Spinal cord (tissue), 10 donors: ENCODE results near the gene THEM4. TPM values are rescaled to one million over a fixed set of nuclear protein-coding genes. Genes with fewer than 3 reads are reported as not detected.

Source experiments
- DNase-seq, 6 donors: peaks; one replicate each; pipeline versions ENCODE4 v3.0.0 to v3.0.0-alpha.2; 2013 to 2015; ENCODE audit warnings: low spot score in 6 of 6, low read depth in 4 of 6
- H3K27ac ChIP-seq: one replicate; pipeline ENCODE4 v1.5.1; 2013; ENCODE audit warnings: low read depth, low read length, control low read depth
- H3K27me3 ChIP-seq: one replicate; pipeline ENCODE4 v1.6.1; 2013; ENCODE audit warnings: low read length; ENCODE audit not compliant: control insufficient read depth, insufficient read depth
- H3K36me3 ChIP-seq: one replicate; pipeline ENCODE4 v1.6.1; 2013; ENCODE audit warnings: low read length; ENCODE audit not compliant: control insufficient read depth, insufficient read depth
- H3K4me1 ChIP-seq: one replicate; pipeline ENCODE4 v1.6.1; 2013; ENCODE audit warnings: low read length; ENCODE audit not compliant: control insufficient read depth, insufficient read depth
- H3K4me3 ChIP-seq: one replicate; pipeline ENCODE4 v1.5.1; 2013; ENCODE audit warnings: low read depth, low read length, control low read depth
- H3K9me3 ChIP-seq: one replicate; pipeline ENCODE4 v1.6.1; 2013; ENCODE audit warnings: low read length; ENCODE audit not compliant: control insufficient read depth, insufficient read depth
- WGBS: methylation state at CpG from one replicate; pipeline ENCODE4 v1.1.5; 2013; ENCODE audit warnings: missing lambda C conversion rate; ENCODE audit not compliant: insufficient coverage; 5-methylcytosine and 5-hydroxymethylcytosine counted together
- polyA plus RNA-seq, 2 donors: library from polyadenylated mRNA; unstranded; fragments of 120-200 nt; gene quantifications; one replicate each; pipeline ENCODE4 v1.2.1, GENCODE V29; 2013; ENCODE audit not compliant: insufficient read length in 2 of 2
- total RNA-seq, 2 donors: library from RNA; depleted of rRNA in 1 of 2; stranded (reverse); fragments of 120-200 nt in 1 of 2; fragments of >200 nt in 1 of 2; gene quantifications; one replicate each; pipeline versions ENCODE4 v1.2.3 to v1.2.4, GENCODE V29; 2013 to 2014
- donor health status: healthy.

Gene THEM4
- total and polyA plus RNA-seq, 4 donors: 13.0 to 34.0 (median 21.3) TPM

DNA sequence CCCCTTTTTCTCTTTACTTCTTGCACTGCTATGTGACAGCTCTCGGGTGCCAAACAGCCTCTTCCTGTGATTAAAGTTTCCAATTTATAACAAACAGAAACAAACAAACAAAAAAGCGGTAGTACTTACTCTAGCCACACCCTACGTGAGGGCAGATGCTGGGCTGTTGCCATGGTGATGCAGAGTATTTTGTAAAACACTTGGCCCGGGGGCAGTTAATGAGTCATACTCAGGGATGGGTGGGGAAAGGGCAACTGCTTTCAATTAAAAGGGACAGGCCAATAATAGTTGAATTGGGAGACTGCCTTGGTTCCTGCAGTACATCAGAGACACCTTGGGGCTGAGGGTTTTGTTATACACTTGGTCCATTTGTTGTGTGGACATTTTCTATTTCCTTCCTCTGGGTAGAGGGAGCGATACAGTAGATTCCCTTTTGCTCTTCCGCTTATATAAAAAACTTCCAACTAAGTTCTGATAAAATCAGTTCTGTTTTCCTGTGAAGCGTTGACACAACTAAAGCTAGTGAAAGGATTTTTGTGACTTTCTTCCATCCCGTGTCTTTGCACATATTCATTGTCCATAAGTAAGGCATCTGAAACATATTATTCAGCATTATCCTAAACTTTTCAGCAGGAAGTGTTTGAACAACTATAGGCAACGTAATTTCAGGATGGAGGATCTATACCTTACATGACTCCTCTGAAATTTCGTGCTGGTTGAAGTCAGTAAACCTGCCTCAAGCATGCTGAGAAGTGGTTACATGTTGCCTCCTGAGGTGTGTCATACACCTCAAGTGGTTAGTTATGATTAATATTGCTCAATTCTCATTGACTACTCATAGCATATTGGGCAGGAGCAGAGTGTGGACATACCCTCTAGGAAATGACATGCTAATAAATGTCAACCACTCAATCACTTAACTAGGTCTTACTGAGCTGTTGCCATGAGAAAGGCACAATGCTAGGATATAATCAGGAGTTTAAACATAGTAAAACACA lies 36.7 kb upstream of the THEM4 start:
- no peaks in the 10 kb centered on the region for H3K36me3 ChIP-seq
- H3K27me3 ChIP-seq: no peaks in the 10 kb centered on the region
- 11% methylated on average over 1 of the region's 10 CpGs for WGBS
- no peaks in the 10 kb centered on the region for H3K4me1 ChIP-seq
- no peaks in the 10 kb centered on the region for H3K9me3 ChIP-seq
- H3K4me3 ChIP-seq: no peak overlapping the region
- no peak overlapping the region for H3K27ac ChIP-seq
- peak in 4 of 6 donors; percentile 18 to 75 (median 42) for DNase-seq

DNA sequence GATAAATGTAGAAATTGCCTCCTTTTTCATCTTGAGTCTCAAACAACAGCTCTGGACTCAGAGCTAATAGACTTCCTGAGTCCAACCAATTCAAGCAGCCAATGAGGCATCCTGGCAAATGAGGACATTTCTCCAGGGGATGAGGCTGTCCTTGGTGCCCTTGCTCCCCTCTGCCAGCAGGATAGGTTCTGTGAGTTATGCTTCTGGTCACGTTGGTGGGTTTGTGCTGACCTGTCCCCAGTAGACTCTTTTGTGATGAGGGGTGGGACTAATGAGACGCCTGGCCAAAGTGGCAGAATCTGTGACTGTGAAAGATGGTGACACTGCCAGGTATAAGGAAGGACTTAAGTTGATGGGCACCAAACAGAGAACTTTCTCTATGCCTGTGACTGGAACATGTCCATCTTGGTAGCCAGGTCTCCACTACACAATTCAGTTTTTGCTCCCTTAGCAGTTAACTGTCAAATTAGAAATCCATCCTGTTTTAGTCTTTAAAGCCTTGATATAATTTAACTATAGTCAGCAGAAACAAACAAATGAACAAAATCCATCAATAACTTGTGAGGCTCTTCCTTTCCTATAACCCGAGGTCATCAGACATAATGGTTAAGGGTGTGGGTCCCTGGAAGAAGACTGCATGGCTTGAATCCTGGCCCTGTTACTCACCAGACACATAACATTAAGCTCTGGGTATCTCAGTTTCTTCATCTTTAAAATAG lies 35.7 kb upstream of the THEM4 start:
- Histone ChIP-seq H3K9me3 (no peaks in the 10 kb centered on the region), H3K27me3 (no peaks in the 10 kb centered on the region), H3K27ac (no peak overlapping the region), H3K4me3 (no peak overlapping the region), H3K36me3 (no peaks in the 10 kb centered on the region), H3K4me1 (no peaks in the 10 kb centered on the region)
- no peak for DNase-seq
- WGBS: 80% methylated on average over 1 of the region's 3 CpGs

DNA sequence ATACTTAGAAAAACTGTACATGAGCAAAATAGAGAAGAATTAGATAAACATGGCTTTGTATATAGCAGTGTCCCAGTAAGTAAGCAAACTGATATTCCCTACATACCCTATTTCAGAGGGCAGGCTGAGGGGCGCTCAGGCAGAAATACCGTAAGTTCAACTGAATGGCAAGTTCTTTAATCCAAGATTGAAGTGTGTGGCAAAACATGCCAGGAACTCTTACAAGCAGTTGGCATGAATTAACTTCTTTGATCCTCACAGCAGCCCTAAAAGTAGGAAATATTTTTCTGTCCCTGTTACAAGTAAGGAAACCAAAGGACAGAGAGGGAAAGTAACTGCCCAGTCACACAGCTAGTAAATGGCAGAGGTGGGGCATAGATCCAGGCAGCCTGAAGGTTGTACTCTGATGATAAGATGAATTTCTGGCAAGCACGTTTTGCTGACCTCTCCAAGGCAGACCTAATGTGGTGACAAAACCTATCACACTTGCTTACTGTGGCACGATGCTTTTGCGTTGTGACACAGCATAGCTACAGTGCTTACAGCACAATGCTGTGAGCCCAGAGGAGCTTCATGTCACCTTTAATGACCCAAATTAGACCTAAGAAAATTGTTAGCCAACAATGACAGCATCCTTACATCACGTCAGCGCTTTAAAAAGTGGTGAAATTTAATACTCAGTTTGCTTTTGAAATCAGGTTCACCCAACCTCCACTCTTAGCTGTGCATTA lies 35.0 kb upstream of the THEM4 start:
- WGBS: 56% methylated on average over 5 of the region's 7 CpGs
- H3K4me1 ChIP-seq: no peaks in the 10 kb centered on the region

DNA sequence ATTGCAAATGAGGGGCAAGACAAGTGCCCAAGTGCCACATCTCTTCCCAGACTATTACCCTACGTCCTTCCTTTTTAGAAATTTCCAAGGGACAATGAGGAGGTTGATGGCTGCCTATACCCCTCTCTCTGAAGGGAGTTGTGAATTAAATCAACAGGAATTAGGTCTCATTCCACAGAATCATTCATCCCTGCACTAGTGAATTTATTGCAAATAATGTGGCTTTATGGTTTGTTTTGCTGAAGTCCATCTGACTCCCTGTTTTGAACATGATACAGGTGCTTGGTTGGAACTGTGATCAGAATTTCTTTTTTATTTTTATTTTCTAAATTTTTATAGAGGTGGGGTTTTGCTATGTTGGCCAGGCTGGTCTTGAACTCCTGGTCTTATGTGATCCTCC lies 34.3 kb upstream of the THEM4 start:
- DNase-seq: no peak
- Histone ChIP-seq H3K9me3 (no peaks in the 10 kb centered on the region), H3K27me3 (no peaks in the 10 kb centered on the region), H3K4me3 (no peak overlapping the region), H3K4me1 (no peaks in the 10 kb centered on the region), H3K36me3 (no peaks in the 10 kb centered on the region), H3K27ac (no peak overlapping the region)
- WGBS: no CpG with 5 or more reads among the region's 1 CpG

More for the DNA sequence above, 35.0 kb upstream of the THEM4 start:
- DNase-seq: no peak
- no peaks in the 10 kb centered on the region for H3K27me3 ChIP-seq
- no peaks in the 10 kb centered on the region for H3K36me3 ChIP-seq
- no peak overlapping the region for H3K4me3 ChIP-seq
- no peak overlapping the region for H3K27ac ChIP-seq
- no peaks in the 10 kb centered on the region for H3K9me3 ChIP-seq

DNA sequence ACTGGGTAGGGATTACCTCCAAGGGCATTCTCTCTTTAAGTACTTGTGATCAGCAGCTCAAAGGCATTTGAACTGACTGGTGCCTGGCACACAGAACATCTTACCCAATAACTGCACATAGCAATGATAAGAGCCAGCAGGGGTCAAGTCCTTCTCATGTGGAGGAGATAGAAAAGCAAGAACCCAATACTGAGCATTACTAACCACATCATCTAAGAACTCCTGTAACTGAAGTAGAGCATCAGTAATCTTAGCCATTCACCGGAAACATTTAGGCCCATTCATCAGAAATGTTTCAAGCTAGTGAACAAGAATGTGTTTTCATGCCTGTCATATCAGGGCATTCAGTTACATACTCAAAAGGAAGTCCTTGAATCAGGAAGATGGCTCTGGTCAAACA lies 33.6 kb upstream of the THEM4 start:
- WGBS: 100% methylated on average over 1 of the region's 1 CpG
- Histone ChIP-seq H3K27me3 (no peaks in the 10 kb centered on the region), H3K4me3 (no peak overlapping the region), H3K9me3 (no peaks in the 10 kb centered on the region), H3K27ac (no peak overlapping the region), H3K36me3 (no peaks in the 10 kb centered on the region), H3K4me1 (no peaks in the 10 kb centered on the region)
- no peak for DNase-seq

DNA sequence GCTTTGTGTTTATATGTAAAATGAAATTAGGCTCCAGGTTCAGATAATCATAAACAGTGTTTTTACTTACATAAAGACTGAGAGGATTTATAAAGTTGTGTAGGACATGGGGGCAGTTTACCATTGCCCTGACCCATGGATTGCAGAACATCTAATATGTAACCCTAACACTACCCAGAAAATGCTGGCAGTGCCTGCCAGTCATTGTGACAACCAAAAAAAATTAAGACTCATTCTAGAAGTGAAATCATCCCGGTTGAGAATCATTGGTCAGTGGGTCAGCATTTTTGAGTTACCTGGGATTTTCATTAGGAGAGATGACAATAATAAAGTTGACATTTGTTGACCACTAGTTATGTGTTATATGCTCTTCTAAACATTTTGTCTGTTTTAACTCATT lies 31.2 kb upstream of the THEM4 start:
- H3K4me1 ChIP-seq: no peaks in the 10 kb centered on the region
- H3K9me3 ChIP-seq: no peaks in the 10 kb centered on the region
- H3K27ac ChIP-seq: no peak overlapping the region
- H3K4me3 ChIP-seq: no peak overlapping the region
- no peaks in the 10 kb centered on the region for H3K36me3 ChIP-seq
- no CpG with 5 or more reads among the region's 1 CpG for WGBS
- DNase-seq: no peak
- no peaks in the 10 kb centered on the region for H3K27me3 ChIP-seq

DNA sequence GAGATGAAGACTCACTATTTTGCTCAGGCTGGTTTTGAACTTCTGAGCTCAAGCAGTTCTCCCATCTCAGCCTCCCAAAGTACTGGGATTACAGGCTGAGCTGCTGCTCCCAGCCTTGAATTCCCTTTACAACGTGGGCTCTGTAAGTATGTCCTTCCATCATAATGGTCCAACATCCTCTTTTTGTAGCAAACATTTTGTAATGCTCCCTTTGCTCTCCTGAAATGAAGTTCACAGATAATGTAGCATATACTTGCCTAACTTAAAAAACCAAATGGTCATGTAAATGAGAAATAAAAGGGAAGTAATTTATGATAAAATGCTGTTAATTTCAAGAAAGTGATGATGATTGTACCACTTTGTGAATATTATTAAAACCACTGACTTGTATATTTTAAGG lies 30.5 kb upstream of the THEM4 start:
- Histone ChIP-seq H3K27ac (no peak overlapping the region), H3K9me3 (no peaks in the 10 kb centered on the region), H3K4me3 (no peak overlapping the region), H3K4me1 (no peaks in the 10 kb centered on the region), H3K27me3 (no peaks in the 10 kb centered on the region), H3K36me3 (no peaks in the 10 kb centered on the region)
- no CpG with 5 or more reads among the region's 1 CpG for WGBS
- no peak for DNase-seq

DNA sequence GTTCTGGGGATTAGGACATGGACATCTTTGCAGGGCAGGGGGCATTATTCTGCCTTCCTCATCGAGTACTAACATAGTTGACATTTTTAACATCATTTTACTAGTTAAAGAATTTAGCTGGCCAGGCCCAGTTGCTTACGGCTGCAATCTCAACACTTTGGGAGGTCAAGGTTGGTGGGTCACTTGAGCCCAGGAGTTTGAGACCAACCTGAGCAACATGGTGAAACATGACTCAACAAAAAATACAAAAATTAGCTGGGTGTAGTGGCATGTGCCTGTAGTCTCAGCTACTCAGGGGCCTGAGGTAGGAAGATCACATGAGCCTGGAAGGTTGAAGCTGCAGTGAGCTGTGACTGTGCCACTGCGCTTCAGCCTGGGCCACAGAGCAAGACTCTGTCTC lies 29.8 kb upstream of the THEM4 start:
- WGBS: no CpG with 5 or more reads among the region's 3 CpGs
- Histone ChIP-seq H3K4me3 (no peak overlapping the region), H3K27ac (no peak overlapping the region)

DNA sequence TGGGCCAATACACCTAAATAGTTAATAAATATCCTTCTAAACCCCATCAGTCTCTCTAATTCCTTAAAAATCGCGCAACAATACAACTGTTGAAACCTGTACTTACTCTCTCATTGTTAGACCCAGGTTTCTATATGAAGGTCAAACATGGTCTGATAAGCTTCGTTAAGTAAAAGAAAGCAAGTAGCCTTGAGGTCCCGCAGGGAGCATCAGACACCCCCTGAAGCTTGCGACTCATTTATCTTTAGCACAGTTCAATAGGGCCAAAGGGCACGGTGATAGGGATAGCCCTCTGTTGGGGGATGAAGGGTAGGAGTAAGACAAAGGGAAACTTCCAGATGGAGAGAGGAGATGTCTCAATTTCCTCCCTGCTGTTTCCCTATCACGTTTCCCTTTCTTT lies 27.3 kb upstream of the THEM4 start:
- no peaks in the 10 kb centered on the region for H3K36me3 ChIP-seq
- H3K9me3 ChIP-seq: no peaks in the 10 kb centered on the region
- WGBS: 40% methylated on average over 1 of the region's 7 CpGs
- peaks cover under 1% of the 10 kb centered on the region for H3K27me3 ChIP-seq
- no peaks in the 10 kb centered on the region for H3K4me1 ChIP-seq
- no peak for DNase-seq
- no peak overlapping the region for H3K4me3 ChIP-seq
- H3K27ac ChIP-seq: no peak overlapping the region

More for the DNA sequence above, 29.8 kb upstream of the THEM4 start:
- H3K4me1 ChIP-seq: no peaks in the 10 kb centered on the region
- no peak for DNase-seq
- H3K27me3 ChIP-seq: no peaks in the 10 kb centered on the region
- H3K9me3 ChIP-seq: no peaks in the 10 kb centered on the region
- H3K36me3 ChIP-seq: no peaks in the 10 kb centered on the region
